Osteocyte (in vitro differentiated cells): ENCODE results near the gene NUTM2E. TPM values are rescaled to one million over a fixed set of nuclear protein-coding genes. Genes with fewer than 3 reads are reported as not detected.
"Not testable (repeated sequence)": the region's sequence is repeated elsewhere in the genome, so short reads cannot be mapped to it uniquely, and the experiment has no call there.

Source experiments
- DNase-seq: peaks from one replicate; pipeline ENCODE4 v3.0.0; 2021; ENCODE audit warnings: mixed read lengths; ENCODE audit not compliant: unreplicated experiment; ENCODE audit errors: extremely low spot score
- H3K27ac Mint-ChIP-seq: one replicate; pipeline ENCODE4 v1.8.0; 2021; ENCODE audit warnings: mild to moderate bottlenecking, mixed read lengths; ENCODE audit not compliant: unreplicated experiment
- H3K27me3 Mint-ChIP-seq: one replicate; pipeline ENCODE4 v1.8.0; 2021; ENCODE audit warnings: mixed read lengths; ENCODE audit not compliant: unreplicated experiment
- H3K36me3 Mint-ChIP-seq: one replicate; pipeline ENCODE4 v1.8.0; 2021; ENCODE audit warnings: mixed read lengths; ENCODE audit not compliant: unreplicated experiment
- H3K4me1 Mint-ChIP-seq: one replicate; pipeline ENCODE4 v1.8.0; 2021; ENCODE audit warnings: mixed read lengths; ENCODE audit not compliant: unreplicated experiment
- H3K4me3 Mint-ChIP-seq: one replicate; pipeline ENCODE4 v1.8.0; 2021; ENCODE audit warnings: mild to moderate bottlenecking, moderate library complexity, mixed read lengths; ENCODE audit not compliant: unreplicated experiment
- H3K9me3 Mint-ChIP-seq: one replicate; pipeline ENCODE4 v1.8.0; 2021; ENCODE audit warnings: mixed read lengths; ENCODE audit not compliant: unreplicated experiment
- total RNA-seq: library from RNA; stranded (reverse); gene quantifications from 2 replicates; pipeline ENCODE4 v1.2.1, GENCODE V29; 2021
- TF ChIP-seq, protein P1 (sequence below): fragments of 200-600 bp; sonication (generic); IDR thresholded peaks from 2 replicates; pipeline ENCODE4 v1.5.0; 2021; ENCODE audit warnings: antibody characterized with exemption, mild to moderate bottlenecking, moderate library complexity

NUTM2E gene
- total RNA-seq, 1 donor from 2014 or later: 0.89 TPM

DNA sequence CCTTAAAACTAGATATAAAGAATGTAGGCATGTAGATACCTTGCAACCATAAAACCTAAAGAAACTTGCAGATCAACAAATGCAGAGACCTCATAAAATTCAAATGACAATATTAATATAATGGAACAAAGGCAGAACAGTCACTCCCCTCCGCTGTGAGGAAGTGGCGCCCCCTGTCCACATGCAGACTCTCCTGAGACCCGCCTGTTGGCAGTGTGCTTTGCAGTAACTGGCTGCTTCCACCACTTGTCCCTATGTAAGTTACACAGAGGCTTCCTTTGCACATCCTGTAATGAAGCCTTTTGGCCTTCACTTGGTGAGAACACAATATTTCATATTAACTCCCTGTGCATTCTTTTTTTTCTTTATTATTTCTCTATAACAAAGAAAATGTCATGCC is 36.3 kb downstream of the NUTM2E start:
- not testable (repeated sequence) for H3K9me3 Mint-ChIP-seq, H3K4me1 Mint-ChIP-seq, H3K36me3 Mint-ChIP-seq, H3K4me3 Mint-ChIP-seq, DNase-seq, H3K27ac Mint-ChIP-seq
- peaks cover 10% of the 10 kb centered on the region for H3K27me3 Mint-ChIP-seq
- TF ChIP-seq, protein P1, sequence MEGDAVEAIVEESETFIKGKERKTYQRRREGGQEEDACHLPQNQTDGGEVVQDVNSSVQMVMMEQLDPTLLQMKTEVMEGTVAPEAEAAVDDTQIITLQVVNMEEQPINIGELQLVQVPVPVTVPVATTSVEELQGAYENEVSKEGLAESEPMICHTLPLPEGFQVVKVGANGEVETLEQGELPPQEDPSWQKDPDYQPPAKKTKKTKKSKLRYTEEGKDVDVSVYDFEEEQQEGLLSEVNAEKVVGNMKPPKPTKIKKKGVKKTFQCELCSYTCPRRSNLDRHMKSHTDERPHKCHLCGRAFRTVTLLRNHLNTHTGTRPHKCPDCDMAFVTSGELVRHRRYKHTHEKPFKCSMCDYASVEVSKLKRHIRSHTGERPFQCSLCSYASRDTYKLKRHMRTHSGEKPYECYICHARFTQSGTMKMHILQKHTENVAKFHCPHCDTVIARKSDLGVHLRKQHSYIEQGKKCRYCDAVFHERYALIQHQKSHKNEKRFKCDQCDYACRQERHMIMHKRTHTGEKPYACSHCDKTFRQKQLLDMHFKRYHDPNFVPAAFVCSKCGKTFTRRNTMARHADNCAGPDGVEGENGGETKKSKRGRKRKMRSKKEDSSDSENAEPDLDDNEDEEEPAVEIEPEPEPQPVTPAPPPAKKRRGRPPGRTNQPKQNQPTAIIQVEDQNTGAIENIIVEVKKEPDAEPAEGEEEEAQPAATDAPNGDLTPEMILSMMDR: peak; percentile 6

DNA sequence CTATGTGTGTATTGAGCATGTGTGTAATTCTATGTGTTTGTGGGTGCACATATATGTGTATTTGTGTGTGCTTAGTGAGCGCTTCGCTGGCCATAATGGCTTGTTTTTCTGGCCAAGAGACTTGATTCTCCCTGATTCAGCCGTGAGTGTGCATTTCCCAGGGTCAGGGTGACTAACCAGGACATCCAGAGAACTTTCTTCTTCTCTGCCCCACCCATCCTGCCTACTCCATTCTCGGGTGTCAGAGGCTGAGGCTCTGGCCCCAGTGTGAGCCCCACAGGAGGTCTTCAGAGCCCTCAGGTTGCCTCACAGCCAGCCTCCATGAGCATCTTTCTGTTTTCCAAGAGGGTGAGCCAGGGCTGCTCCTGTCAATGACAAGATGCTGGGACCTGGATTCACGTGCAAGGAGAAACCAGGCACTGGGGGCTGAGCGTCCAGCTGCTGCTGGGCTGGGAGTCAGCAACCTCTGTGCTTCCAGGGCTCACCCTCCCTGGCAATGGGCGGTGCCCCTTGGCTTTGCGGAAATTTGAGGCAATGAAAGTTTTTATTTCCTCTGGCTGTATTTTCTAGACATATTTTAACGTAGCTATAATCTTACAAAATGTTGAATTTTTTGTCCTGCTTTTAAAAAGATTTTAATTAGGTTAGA is 40.5 kb downstream of the NUTM2E start:
- not testable (repeated sequence) for DNase-seq, H3K4me3 Mint-ChIP-seq, H3K27ac Mint-ChIP-seq, H3K9me3 Mint-ChIP-seq, H3K36me3 Mint-ChIP-seq, H3K4me1 Mint-ChIP-seq, H3K27me3 Mint-ChIP-seq

GRCh38 chr10:79868023-79868422 is 41.5 kb downstream of the NUTM2E start:
- H3K9me3 Mint-ChIP-seq, DNase-seq, H3K4me1 Mint-ChIP-seq, H3K36me3 Mint-ChIP-seq, H3K4me3 Mint-ChIP-seq, H3K27ac Mint-ChIP-seq, H3K27me3 Mint-ChIP-seq: not testable (repeated sequence)

DNA sequence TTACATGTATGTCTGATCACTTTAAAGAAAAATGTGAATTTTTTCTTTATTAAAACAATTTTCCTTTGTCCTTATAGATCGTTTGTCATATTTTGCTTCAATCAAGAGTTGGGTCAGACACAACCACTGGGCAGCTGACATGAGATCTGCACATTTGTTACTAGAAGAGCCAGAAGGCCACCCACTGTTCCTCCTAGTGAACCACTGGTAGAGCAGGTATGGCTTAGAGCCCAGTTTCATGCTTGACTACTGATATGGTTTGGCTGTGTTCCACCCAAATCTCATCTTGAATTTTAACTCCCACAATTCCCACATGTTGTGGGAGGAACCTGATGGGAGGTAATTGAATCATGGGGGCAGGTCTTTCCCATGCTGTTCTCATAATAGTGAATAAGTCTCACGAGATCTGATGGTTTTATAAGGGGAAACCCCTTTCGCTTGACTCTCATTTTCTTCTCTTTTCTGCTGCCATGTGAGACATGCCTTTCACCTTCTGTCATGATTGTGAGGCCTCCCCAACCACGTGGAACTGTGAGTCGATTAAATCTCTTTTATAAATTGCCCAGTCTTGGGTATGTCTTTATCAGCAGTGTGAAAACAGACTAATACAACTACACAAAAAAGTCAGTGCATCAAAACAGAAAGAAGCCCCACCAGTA is 43.0 kb downstream of the NUTM2E start:
- not testable (repeated sequence) for H3K36me3 Mint-ChIP-seq, DNase-seq, H3K4me1 Mint-ChIP-seq, H3K4me3 Mint-ChIP-seq, H3K27me3 Mint-ChIP-seq, H3K27ac Mint-ChIP-seq, H3K9me3 Mint-ChIP-seq

DNA sequence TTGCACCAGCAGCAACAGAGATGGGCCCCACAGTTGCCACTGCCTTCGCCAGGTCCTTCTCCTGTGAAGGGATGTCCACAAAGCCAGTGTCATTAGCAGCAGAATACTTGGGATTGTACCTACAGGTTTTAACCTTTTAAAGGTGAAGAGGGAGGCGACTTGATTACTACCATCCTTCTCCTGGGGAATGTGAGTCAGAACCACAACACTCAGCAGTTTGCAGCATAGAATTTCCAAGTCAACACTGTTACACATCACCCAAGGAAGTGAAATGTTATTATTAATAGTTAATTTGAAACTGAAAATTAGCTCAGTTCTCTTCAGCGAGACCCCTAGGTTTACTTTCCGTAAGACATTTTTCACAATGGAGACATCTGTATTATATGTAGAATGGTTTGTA is 45.2 kb downstream of the NUTM2E start:
- H3K27ac Mint-ChIP-seq, H3K27me3 Mint-ChIP-seq, H3K4me3 Mint-ChIP-seq, DNase-seq, H3K4me1 Mint-ChIP-seq, H3K9me3 Mint-ChIP-seq, H3K36me3 Mint-ChIP-seq: not testable (repeated sequence)

Other genes with a start within 250 kb of the NUTM2E start
- not detected in 2 replicates for gene SFTPA1, start 215.8 kb upstream of the NUTM2E start, total RNA-seq
- gene NUTM2B, start 123.5 kb upstream of the NUTM2E start, total RNA-seq: 1.3 and 1.5 TPM in 2 replicates
- 0.35 and 0.60 TPM in 2 replicates for gene SFTPD, start 122.4 kb downstream of the NUTM2E start, total RNA-seq